NCI-H1092 (cell line): ENCODE data around the gene EHHADH.

ENCODE experiments used
- DNase-seq: peaks from one replicate; lab custom pipeline; 2025; lab: John Stamatoyannopoulos, UW

Gene EHHADH

GRCh38 chr3:185145511-185145910 is 108.3 kb downstream of the EHHADH start:
- no peak for DNase-seq

DNA sequence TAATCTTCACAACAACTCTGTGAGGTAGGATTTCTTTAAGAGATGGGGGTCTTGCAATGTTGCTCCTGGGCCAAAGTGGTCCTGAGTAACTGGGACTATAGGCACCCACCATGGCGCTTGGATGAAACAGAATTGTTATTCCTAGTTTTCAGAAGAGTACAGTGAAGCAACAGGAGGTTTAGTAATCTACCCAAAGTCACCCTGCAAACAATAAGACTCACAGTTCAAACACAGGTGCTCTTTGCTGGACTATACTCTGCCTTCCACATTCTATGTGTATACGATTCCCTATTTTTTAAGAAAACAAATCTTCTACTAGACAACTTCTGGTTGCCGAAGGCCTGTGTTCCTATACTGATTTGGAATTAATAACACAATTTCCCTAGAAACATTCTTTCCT is 109.1 kb downstream of the EHHADH start:
- DNase-seq = no peak
